Activated CD4-positive, alpha-beta T cell treated with anti-CD3 and anti-CD28 coated beads for 36 hours (primary cell): Measurements from ENCODE around the gene CDK15. TPM values are rescaled to one million over a fixed set of nuclear protein-coding genes. Genes with fewer than 3 reads are reported as not detected.

Experiments used
- ATAC-seq: fragments of 200-7000 bp; cut with Tn5 transposase; one replicate; pipeline ENCODE4 v1.10.0; 2021; ENCODE audit warnings: mild to moderate bottlenecking, moderate library complexity
- CTCF ChIA-PET: fragments of 350-600 bp; sonication (Branson Sonifier 250); formaldehyde crosslinking; loops from one replicate; lab custom pipeline; 2021; ENCODE audit warnings: antibody characterized with exemption; lab: Charles Lee
- POLR2A ChIA-PET: fragments of 350-600 bp; sonication (Branson Sonifier 250); formaldehyde crosslinking; loops from one replicate; lab custom pipeline; 2021; ENCODE audit warnings: antibody characterized with exemption, inconsistent platforms; lab: Charles Lee
- DNase-seq: peaks from one replicate; pipeline ENCODE4 v3.0.0-alpha.2; 2020
- H3K27ac Mint-ChIP-seq: one replicate; pipeline ENCODE4 v1.8.0; 2021; ENCODE audit warnings: mixed read lengths
- H3K27me3 Mint-ChIP-seq: one replicate; pipeline ENCODE4 v1.8.0; 2021; ENCODE audit warnings: mixed read lengths
- H3K36me3 Mint-ChIP-seq: one replicate; pipeline ENCODE4 v1.8.0; 2021; ENCODE audit warnings: low read depth, mixed read lengths
- H3K4me1 Mint-ChIP-seq: one replicate; pipeline ENCODE4 v1.8.0; 2021; ENCODE audit warnings: mixed read lengths
- H3K4me3 Mint-ChIP-seq: one replicate; pipeline ENCODE4 v1.8.0; 2021; ENCODE audit warnings: mild to moderate bottlenecking, moderate library complexity, mixed read lengths
- H3K9me3 Mint-ChIP-seq: one replicate; pipeline ENCODE4 v1.8.0; 2021; ENCODE audit warnings: low read depth, mixed read lengths
- intact Hi-C, 2 experiments: fragments of 100-400 bp; cut with DNase I in 1 of 2; cut with micrococcal nuclease in 1 of 2; formaldehyde crosslinking; loops; one replicate each; pipeline versions ENCODE4 v1.14.2 to v1.15.1; 2022 to 2024; cut with DNase I, micrococcal nuclease
- total RNA-seq, 2 experiments: library from RNA; stranded (reverse); gene quantifications; one replicate each; pipeline ENCODE4 v1.2.3, GENCODE V29; 2021

CDK15 gene
- total RNA-seq, 2 experiments from 2014 or later, result not detected

- Mint-ChIP-seq H3K27me3 (peaks cover 9% of the 10 kb centered on the region), H3K36me3 (no peaks in the 10 kb centered on the region), H3K4me1 (no peaks in the 10 kb centered on the region), H3K27ac (no peak overlapping the region), H3K9me3 (no peaks in the 10 kb centered on the region), H3K4me3 (no peak overlapping the region)
- POLR2A ChIA-PET, result no interaction called here
- DNase-seq (no peak), ATAC-seq (no peak)
- CTCF ChIA-PET, result no interaction called here
- intact Hi-C loops, result no loop called here
These were observed 65.1 kb downstream of the CDK15 start for GRCh38 chr2:201871471-201871870.

- Mint-ChIP-seq H3K36me3 (no peaks in the 10 kb centered on the region), H3K4me3 (no peak overlapping the region), H3K27ac (no peak overlapping the region), H3K9me3 (no peaks in the 10 kb centered on the region), H3K4me1 (no peaks in the 10 kb centered on the region), H3K27me3 (peaks cover 9% of the 10 kb centered on the region)
- ChIA-PET CTCF (interaction anchor here (1.2 kb wide), 1 partner anchor 11 kb away, joined by 5 read pairs; no protein-coding TSS in a partner anchor), POLR2A (no interaction called here)
- no peak for ATAC-seq
- no peak for DNase-seq
- intact Hi-C loops, result no loop called here
These were observed 66.3 kb downstream of the CDK15 start for GRCh38 chr2:201872591-201872990.

GRCh38 chr2:201879996-201880395 is 73.7 kb downstream of the CDK15 start:
- CTCF ChIA-PET, result interaction anchor here (1.7 kb wide), 1 partner anchor 19 kb away, joined by 6 read pairs; no protein-coding TSS in a partner anchor
- intact Hi-C loops, result no loop called here
- no peak overlapping the region for H3K4me3 Mint-ChIP-seq
- H3K9me3 Mint-ChIP-seq, result no peaks in the 10 kb centered on the region
- no peak overlapping the region for H3K27ac Mint-ChIP-seq
- H3K36me3 Mint-ChIP-seq, result no peaks in the 10 kb centered on the region
- POLR2A ChIA-PET, result no interaction called here
- H3K4me1 Mint-ChIP-seq, result peaks cover 13% of the 10 kb centered on the region
- DNase-seq (no peak), ATAC-seq (no peak)
- H3K27me3 Mint-ChIP-seq, result peaks cover 37% of the 10 kb centered on the region

GRCh38 chr2:201880579-201880978 is 74.2 kb downstream of the CDK15 start:
- no peak overlapping the region for H3K4me3 Mint-ChIP-seq
- POLR2A ChIA-PET, result no interaction called here
- no peak for DNase-seq
- H3K27me3 Mint-ChIP-seq, result peaks cover 37% of the 10 kb centered on the region
- intact Hi-C loops, result no loop called here
- CTCF ChIA-PET, result no interaction called here
- H3K4me1 Mint-ChIP-seq, result peaks cover 13% of the 10 kb centered on the region
- no peak for ATAC-seq
- no peaks in the 10 kb centered on the region for H3K9me3 Mint-ChIP-seq
- H3K27ac Mint-ChIP-seq, result no peak overlapping the region
- no peaks in the 10 kb centered on the region for H3K36me3 Mint-ChIP-seq

- peaks cover 13% of the 10 kb centered on the region for H3K4me1 Mint-ChIP-seq
- CTCF ChIA-PET, result no interaction called here
These were observed 74.8 kb downstream of the CDK15 start for GRCh38 chr2:201880993-201881611.

GRCh38 chr2:201881741-201882140 is 75.4 kb downstream of the CDK15 start:
- Mint-ChIP-seq H3K36me3 (no peaks in the 10 kb centered on the region), H3K9me3 (no peaks in the 10 kb centered on the region), H3K27ac (no peak overlapping the region), H3K4me3 (no peak overlapping the region), H3K4me1 (peaks cover 13% of the 10 kb centered on the region), H3K27me3 (peaks cover 39% of the 10 kb centered on the region)
- CTCF ChIA-PET, result no interaction called here
- POLR2A ChIA-PET, result no interaction called here
- ATAC-seq (no peak), DNase-seq (no peak)
- intact Hi-C loops, result no loop called here

More at GRCh38 chr2:201880993-201881611, 74.8 kb downstream of the CDK15 start:
- H3K27ac Mint-ChIP-seq, result no peak overlapping the region
- H3K36me3 Mint-ChIP-seq, result no peaks in the 10 kb centered on the region
- H3K4me3 Mint-ChIP-seq, result no peak overlapping the region
- no peaks in the 10 kb centered on the region for H3K9me3 Mint-ChIP-seq
- intact Hi-C loops, result no loop called here
- DNase-seq (no peak), ATAC-seq (no peak)
- POLR2A ChIA-PET, result no interaction called here
- H3K27me3 Mint-ChIP-seq, result peaks cover 39% of the 10 kb centered on the region

- H3K9me3 Mint-ChIP-seq, result no peaks in the 10 kb centered on the region
- H3K4me3 Mint-ChIP-seq, result no peak overlapping the region
- CTCF ChIA-PET, result no interaction called here
- H3K36me3 Mint-ChIP-seq, result no peaks in the 10 kb centered on the region
- peaks cover 40% of the 10 kb centered on the region for H3K27me3 Mint-ChIP-seq
- DNase-seq, result peak; percentile 19
- peaks cover 13% of the 10 kb centered on the region for H3K4me1 Mint-ChIP-seq
- ATAC-seq, result no peak
- intact Hi-C loops, result no loop called here
- POLR2A ChIA-PET, result no interaction called here
- H3K27ac Mint-ChIP-seq, result no peak overlapping the region
These were observed 76.2 kb downstream of the CDK15 start for GRCh38 chr2:201882353-201883090.

- Mint-ChIP-seq H3K4me3 (no peak overlapping the region), H3K27me3 (peaks cover 47% of the 10 kb centered on the region), H3K36me3 (no peaks in the 10 kb centered on the region), H3K4me1 (peaks cover 13% of the 10 kb centered on the region), H3K27ac (no peak overlapping the region), H3K9me3 (no peaks in the 10 kb centered on the region)
- DNase-seq, result no peak
- CTCF ChIA-PET, result interaction anchor here (1.0 kb wide), 1 partner anchor 11 kb away, joined by 5 read pairs; no protein-coding TSS in a partner anchor
- intact Hi-C loops, result no loop called here
- POLR2A ChIA-PET, result no interaction called here
- no peak for ATAC-seq
These were observed 77.5 kb downstream of the CDK15 start for GRCh38 chr2:201883606-201884369.

GRCh38 chr2:201886504-201886903 is 80.2 kb downstream of the CDK15 start:
- peaks cover 10% of the 10 kb centered on the region for H3K4me1 Mint-ChIP-seq
- ChIA-PET POLR2A (no interaction called here), CTCF (no interaction called here)
- no peaks in the 10 kb centered on the region for H3K9me3 Mint-ChIP-seq
- H3K27me3 Mint-ChIP-seq, result peaks cover 37% of the 10 kb centered on the region
- ATAC-seq (no peak), DNase-seq (no peak)
- no peaks in the 10 kb centered on the region for H3K36me3 Mint-ChIP-seq
- no peak overlapping the region for H3K27ac Mint-ChIP-seq
- no peak overlapping the region for H3K4me3 Mint-ChIP-seq
- intact Hi-C loops, result no loop called here

GRCh38 chr2:201887773-201888425 is 81.6 kb downstream of the CDK15 start:
- intact Hi-C loops, result no loop called here
- DNase-seq (no peak), ATAC-seq (no peak)
- CTCF ChIA-PET, result interaction anchor here (0.6 to 1.5 kb wide), 3 partner anchors 21 to 153 kb away, joined by 4 to 5 read pairs (median 4); no protein-coding TSS in a partner anchor
- H3K27ac Mint-ChIP-seq, result no peak overlapping the region
- H3K36me3 Mint-ChIP-seq, result no peaks in the 10 kb centered on the region
- no peaks in the 10 kb centered on the region for H3K4me1 Mint-ChIP-seq
- POLR2A ChIA-PET, result no interaction called here
- peaks cover 28% of the 10 kb centered on the region for H3K27me3 Mint-ChIP-seq
- H3K9me3 Mint-ChIP-seq, result no peaks in the 10 kb centered on the region
- no peak overlapping the region for H3K4me3 Mint-ChIP-seq

- H3K36me3 Mint-ChIP-seq, result no peaks in the 10 kb centered on the region
- CTCF ChIA-PET, result interaction anchor here (0.6 to 1.5 kb wide), 3 partner anchors 21 to 154 kb away, joined by 4 to 5 read pairs (median 4); no protein-coding TSS in a partner anchor
- POLR2A ChIA-PET, result no interaction called here
These were observed 82.1 kb downstream of the CDK15 start for GRCh38 chr2:201888426-201888800.

More at GRCh38 chr2:201888426-201888800, 82.1 kb downstream of the CDK15 start:
- ATAC-seq (no peak), DNase-seq (no peak)
- no peaks in the 10 kb centered on the region for H3K4me1 Mint-ChIP-seq
- intact Hi-C loops, result no loop called here
- H3K27me3 Mint-ChIP-seq, result peaks cover 24% of the 10 kb centered on the region
- H3K4me3 Mint-ChIP-seq, result no peak overlapping the region
- H3K27ac Mint-ChIP-seq, result no peak overlapping the region
- no peaks in the 10 kb centered on the region for H3K9me3 Mint-ChIP-seq
